RWPE2 (cell line): ENCODE measurements around the gene ABCB7.
A peak's percentile ranks its signal among the peaks of the same experiment; 100 is the strongest.
"Not testable (repeated sequence)": the region's sequence is repeated elsewhere in the genome, so short reads cannot be mapped to it uniquely, and the experiment has no call there.

Experiments used
- ATAC-seq: fragments of 200-7000 bp; cut with Tn5 transposase; 3 replicates; pipeline ENCODE4 v1.9.1; 2021; ENCODE audit warnings: low read depth
- DNase-seq: peaks from one replicate; pipeline ENCODE4 v3.0.0-alpha.2; 2020; ENCODE audit warnings: low spot score
- H3K27ac ChIP-seq: fragments of 450-650 bp; 2 replicates; pipeline ENCODE4 v1.5.1; 2017; ENCODE audit warnings: mild to moderate bottlenecking; ENCODE audit not compliant: poor library complexity, severe bottlenecking
- H3K27me3 ChIP-seq: fragments of 250-450 bp; sonication (Bioruptor Pico); 2 replicates; pipeline ENCODE4 v1.5.1; 2021; ENCODE audit warnings: mild to moderate bottlenecking, moderate library complexity; ENCODE audit not compliant: insufficient read depth, poor library complexity, severe bottlenecking
- H3K36me3 ChIP-seq: fragments of 250-450 bp; sonication (Bioruptor Pico); 2 replicates; pipeline ENCODE4 v1.5.1; 2020; ENCODE audit warnings: low read depth, mild to moderate bottlenecking, moderate library complexity
- H3K4me1 ChIP-seq: fragments of 250-450 bp; sonication (Bioruptor Pico); 2 replicates; pipeline ENCODE4 v1.5.1; 2021; ENCODE audit warnings: mild to moderate bottlenecking, moderate library complexity; ENCODE audit not compliant: insufficient read depth, poor library complexity, severe bottlenecking
- H3K4me3 ChIP-seq: fragments of 250-450 bp; sonication (Bioruptor Pico); 2 replicates; pipeline ENCODE4 v1.5.1; 2021; ENCODE audit warnings: mild to moderate bottlenecking, moderate library complexity; ENCODE audit not compliant: severe bottlenecking
- H3K9me3 ChIP-seq: fragments of 250-450 bp; sonication (Bioruptor Pico); 2 replicates; pipeline ENCODE4 v1.5.1; 2021; ENCODE audit warnings: mild to moderate bottlenecking, moderate library complexity; ENCODE audit not compliant: severe bottlenecking
- TF ChIP-seq, protein P1 (sequence below): fragments of 450-650 bp; IDR thresholded peaks from one replicate; pipeline ENCODE4 v1.5.1; 2017; ENCODE audit warnings: mild to moderate bottlenecking, moderate library complexity; ENCODE audit not compliant: poor library complexity, severe bottlenecking

Gene ABCB7

DNA sequence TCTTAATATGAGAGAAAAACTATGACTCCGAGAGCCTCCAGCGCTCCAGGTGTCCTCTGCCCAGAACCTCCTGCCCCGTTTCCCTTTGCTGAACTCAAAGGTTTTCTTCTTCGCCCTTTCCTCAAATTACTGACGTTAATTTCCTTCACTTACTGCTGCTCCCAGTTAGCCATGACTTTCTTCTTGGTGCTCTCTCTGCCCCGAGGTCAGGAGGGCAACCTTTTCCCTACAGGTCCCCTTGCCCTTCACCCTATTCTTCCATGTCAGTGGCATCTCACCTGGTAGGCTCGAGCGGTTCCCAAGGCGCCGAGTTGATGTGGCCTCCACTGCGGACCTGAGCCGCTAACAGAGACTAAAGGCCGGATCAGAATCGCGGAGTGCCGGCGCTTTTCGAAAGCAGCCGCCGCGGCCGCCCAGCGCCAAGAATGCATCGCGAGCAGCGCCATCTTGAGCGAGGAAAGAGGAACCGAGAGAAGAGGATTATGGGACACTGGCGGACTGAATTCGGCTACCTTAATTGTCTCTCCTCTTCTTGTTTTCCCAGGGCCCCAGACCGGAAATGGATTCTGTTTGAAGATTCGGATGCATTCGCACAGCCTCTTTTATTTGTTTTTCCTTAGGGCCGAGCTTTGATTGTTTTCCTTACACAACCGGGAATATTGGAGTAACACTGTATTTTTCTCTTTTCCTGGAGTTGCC, at the start of gene ABCB7:
TSS of gene ABCB7 (minus strand) at position 457 of the 699 bp plus-strand sequence. CDS start at position 446, 11 bp downstream.
- Histone ChIP-seq H3K9me3 (no peaks in the 10 kb centered on the region), H3K27ac (peak within 1 kb of the TSS; percentile 32), H3K27me3 (no peaks in the 10 kb centered on the region), H3K4me1 (no peaks in the 10 kb centered on the region), H3K36me3 (no peaks in the 10 kb centered on the region), H3K4me3 (peak within 1 kb of the TSS; percentile 70)
- TF ChIP-seq, protein P1, sequence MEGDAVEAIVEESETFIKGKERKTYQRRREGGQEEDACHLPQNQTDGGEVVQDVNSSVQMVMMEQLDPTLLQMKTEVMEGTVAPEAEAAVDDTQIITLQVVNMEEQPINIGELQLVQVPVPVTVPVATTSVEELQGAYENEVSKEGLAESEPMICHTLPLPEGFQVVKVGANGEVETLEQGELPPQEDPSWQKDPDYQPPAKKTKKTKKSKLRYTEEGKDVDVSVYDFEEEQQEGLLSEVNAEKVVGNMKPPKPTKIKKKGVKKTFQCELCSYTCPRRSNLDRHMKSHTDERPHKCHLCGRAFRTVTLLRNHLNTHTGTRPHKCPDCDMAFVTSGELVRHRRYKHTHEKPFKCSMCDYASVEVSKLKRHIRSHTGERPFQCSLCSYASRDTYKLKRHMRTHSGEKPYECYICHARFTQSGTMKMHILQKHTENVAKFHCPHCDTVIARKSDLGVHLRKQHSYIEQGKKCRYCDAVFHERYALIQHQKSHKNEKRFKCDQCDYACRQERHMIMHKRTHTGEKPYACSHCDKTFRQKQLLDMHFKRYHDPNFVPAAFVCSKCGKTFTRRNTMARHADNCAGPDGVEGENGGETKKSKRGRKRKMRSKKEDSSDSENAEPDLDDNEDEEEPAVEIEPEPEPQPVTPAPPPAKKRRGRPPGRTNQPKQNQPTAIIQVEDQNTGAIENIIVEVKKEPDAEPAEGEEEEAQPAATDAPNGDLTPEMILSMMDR: no peak
- ATAC-seq (peak; percentile 91), DNase-seq (no peak)

DNA sequence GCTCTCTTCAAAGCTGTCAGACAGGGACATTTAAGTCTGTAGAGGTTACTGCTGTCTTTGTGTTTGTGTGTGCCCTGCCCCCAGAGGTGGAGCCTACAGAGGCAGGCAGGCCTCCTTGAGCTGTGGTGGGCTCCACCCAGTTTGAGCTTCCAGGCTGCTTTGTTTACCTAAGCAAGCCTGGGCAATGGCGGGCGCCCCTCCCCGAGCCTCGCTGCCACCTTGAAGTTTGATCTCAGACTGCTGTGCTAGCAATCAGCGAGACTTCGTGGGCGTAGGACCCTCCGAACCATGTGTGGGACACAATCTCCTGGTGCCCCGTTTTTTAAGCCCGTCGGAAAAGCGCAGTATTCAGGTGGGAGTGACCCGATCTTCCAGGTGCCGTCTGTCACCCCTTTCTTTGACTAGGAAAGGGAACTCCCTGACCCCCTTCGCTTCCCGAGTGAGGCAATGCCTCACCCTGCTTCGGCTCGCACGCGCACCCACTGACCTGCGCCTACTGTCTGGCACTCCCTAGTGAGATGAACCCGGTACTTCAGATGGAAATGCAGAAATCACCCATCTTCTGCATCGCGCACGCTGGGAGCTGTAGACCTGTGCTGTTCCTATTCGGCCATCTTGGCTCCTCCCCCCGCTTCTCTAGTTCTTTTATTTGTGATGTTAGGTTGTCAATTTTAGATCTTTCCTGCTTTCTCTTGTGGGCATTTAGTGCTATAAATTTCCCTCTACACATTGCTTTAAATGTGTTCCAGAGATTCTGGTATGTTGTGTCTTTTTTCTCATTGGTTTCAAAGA, 32.5 kb upstream of the ABCB7 start:
- not testable (repeated sequence) for H3K27ac ChIP-seq, ATAC-seq

DNA sequence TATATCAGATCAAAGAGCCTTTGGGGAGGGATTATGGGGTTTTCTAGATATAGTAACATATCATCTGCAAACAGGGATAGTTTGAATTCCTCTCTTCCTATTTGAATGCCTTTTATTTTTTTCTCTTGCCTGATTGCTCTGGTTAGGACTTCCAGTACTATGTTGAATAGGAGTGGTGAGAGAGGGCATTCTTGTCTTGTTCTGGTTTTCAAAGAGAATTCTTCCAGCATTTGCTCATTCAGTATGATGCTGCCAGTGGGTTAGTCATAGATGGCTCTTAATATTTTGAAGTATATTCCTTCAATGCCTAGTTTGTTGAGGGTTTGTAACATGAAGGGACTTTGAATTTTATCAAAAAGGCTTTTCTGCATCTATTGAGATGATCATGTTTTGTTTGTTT, 25.6 kb upstream of the ABCB7 start:
- no peaks in the 10 kb centered on the region for H3K36me3 ChIP-seq
- no peaks in the 10 kb centered on the region for H3K4me1 ChIP-seq
- H3K4me3 ChIP-seq: no peak overlapping the region
- no peaks in the 10 kb centered on the region for H3K27me3 ChIP-seq
- no peak overlapping the region for H3K27ac ChIP-seq
- TF ChIP-seq, protein P1: no peak
- DNase-seq (no peak), ATAC-seq (peak; percentile 55; the same call in 1 of the 3 replicates)
- no peaks in the 10 kb centered on the region for H3K9me3 ChIP-seq

More for the DNA sequence above, 32.5 kb upstream of the ABCB7 start:
- not testable (repeated sequence) for DNase-seq, H3K27me3 ChIP-seq, H3K4me1 ChIP-seq, H3K9me3 ChIP-seq, H3K36me3 ChIP-seq
- peak overlapping the region; percentile 16 for H3K4me3 ChIP-seq

DNA sequence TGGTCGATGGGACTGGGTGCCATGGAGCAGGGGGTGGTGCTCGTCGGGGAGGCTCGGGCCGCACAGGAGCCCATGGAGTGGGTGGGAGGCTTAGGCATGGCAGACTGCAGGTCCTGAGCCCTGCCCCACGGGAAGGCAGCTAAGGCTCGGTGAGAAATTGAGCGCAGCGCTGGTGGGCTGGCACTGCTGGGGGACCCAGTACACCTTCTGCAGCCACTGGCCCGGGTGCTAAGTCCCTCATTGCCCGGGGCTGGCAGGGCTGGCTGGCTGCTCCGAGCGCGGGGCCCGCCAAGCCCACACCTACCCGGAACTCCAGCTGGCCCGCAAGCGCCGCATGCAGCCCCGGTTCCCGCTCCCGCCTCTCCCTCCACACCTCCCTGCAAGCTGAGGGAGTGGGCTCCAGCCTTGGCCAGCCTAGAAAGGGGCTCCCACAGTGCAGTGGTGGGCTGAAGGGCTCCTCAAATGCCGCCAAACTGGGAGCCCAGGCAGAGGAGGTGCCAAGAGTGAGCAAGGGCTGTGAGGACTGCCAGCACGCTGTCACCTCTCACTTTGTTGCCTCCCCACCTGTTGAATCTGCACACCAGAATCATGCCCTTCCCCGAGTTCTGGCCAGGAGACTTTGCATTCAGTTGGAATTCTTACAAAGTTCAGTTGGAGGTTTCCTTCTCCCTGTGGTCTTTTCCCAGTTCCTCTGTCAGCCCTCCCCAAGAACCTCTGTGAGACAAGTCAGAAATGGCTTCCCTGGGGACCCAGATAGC, 23.6 kb upstream of the ABCB7 start:
- H3K4me1 ChIP-seq, H3K27ac ChIP-seq, H3K27me3 ChIP-seq, H3K4me3 ChIP-seq, ATAC-seq, H3K9me3 ChIP-seq, H3K36me3 ChIP-seq, DNase-seq: not testable (repeated sequence)

DNA sequence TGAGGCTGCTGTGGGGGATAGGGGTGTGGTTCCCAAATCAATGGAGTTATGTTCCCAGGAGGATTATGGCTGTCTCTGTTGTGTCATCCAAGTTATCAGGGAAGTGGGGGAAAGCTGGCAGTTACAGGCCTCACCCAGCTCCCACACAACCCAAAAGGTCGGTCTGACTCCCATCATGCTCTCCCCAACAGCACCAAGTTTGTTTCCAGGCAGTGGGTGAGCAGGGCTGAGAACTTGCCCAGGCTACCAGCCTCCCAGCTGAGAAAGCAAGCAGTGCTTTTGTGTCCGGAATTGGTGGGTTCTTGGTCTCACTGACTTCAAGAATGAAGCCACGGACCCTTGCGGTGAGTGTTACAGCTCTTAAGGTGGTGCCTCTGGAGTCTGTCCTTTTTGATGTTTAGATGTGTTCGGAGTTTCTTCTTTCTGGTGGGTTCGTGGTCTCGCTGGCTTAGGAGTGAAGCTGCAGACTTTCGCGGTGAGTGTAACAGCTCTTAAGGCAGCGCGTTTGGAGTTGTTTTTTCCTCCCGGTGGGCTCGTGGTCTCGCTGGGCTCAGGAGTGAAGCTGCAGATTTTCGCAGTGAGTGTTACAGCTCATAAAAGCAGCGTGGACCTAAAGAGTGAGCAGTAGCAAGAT, 16.3 kb upstream of the ABCB7 start:
- H3K27me3 ChIP-seq, H3K4me1 ChIP-seq, H3K9me3 ChIP-seq, H3K4me3 ChIP-seq, DNase-seq, H3K27ac ChIP-seq, ATAC-seq, H3K36me3 ChIP-seq: not testable (repeated sequence)

DNA sequence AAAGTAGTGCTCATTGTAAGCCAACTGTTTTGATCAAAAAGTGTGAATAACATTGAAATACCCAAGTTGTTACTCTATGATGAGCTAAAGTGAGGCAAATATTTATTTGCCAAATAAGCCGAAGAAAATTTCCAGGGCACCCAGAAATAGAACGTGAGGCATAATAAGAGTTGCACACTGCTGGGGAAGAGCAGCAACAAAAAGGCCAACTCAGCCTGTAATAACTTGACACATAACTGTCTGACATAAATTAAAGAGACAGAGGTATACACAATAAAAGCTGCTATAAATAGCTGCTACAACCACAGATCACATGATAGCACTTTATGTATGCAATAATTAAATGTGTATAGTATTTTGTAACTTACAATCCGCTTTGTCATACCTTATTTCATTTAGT, 2.0 kb upstream of the ABCB7 start:
- ATAC-seq (no peak), DNase-seq (no peak)
- Histone ChIP-seq H3K4me3 (no peak overlapping the region), H3K9me3 (no peaks in the 10 kb centered on the region), H3K36me3 (no peaks in the 10 kb centered on the region), H3K4me1 (no peaks in the 10 kb centered on the region), H3K27ac (no peak overlapping the region), H3K27me3 (no peaks in the 10 kb centered on the region)
- TF ChIP-seq, protein P1: no peak
